ENCODE measurements around the gene SPACDR.

- TF ChIP-seq, protein P1, sequence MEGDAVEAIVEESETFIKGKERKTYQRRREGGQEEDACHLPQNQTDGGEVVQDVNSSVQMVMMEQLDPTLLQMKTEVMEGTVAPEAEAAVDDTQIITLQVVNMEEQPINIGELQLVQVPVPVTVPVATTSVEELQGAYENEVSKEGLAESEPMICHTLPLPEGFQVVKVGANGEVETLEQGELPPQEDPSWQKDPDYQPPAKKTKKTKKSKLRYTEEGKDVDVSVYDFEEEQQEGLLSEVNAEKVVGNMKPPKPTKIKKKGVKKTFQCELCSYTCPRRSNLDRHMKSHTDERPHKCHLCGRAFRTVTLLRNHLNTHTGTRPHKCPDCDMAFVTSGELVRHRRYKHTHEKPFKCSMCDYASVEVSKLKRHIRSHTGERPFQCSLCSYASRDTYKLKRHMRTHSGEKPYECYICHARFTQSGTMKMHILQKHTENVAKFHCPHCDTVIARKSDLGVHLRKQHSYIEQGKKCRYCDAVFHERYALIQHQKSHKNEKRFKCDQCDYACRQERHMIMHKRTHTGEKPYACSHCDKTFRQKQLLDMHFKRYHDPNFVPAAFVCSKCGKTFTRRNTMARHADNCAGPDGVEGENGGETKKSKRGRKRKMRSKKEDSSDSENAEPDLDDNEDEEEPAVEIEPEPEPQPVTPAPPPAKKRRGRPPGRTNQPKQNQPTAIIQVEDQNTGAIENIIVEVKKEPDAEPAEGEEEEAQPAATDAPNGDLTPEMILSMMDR (IDR thresholded peaks at IDR 0.05; ENCODE audit: insufficient read depth, low read length): peak; percentile 34
- TF ChIP-seq POLR2AphosphoS5 (IDR thresholded peaks at IDR 0.05; ENCODE audit: low read depth) (no peak), REST (IDR thresholded peaks at IDR 0.05; ENCODE audit: insufficient replicate concordance, low read depth) (no peak)
These were observed 19.1 kb upstream of the SPACDR start for GRCh38 chr7:100483090-100483721.
